WERI-Rb-1 (cell line): ENCODE measurements around the gene XPO5.

Experiments
- DNase-seq: peaks from one replicate; pipeline ENCODE4 v3.0.0-alpha.2; 2020
- H3K27ac ChIP-seq: fragments of 250-450 bp; sonication (Bioruptor Pico); 2 replicates; pipeline ENCODE4 v1.5.1; 2020; ENCODE audit warnings: mild to moderate bottlenecking, moderate library complexity
- H3K27me3 ChIP-seq: fragments of 250-450 bp; sonication (Bioruptor Pico); 2 replicates; pipeline ENCODE4 v1.5.1; 2021; ENCODE audit warnings: mild to moderate bottlenecking, low read depth, moderate library complexity; ENCODE audit not compliant: insufficient read depth, severe bottlenecking
- H3K36me3 ChIP-seq: fragments of 250-450 bp; sonication (Bioruptor Pico); 2 replicates; pipeline ENCODE4 v1.5.1; 2020; ENCODE audit warnings: mild to moderate bottlenecking, moderate library complexity
- H3K4me3 ChIP-seq: 2 replicates; pipeline ENCODE4 v1.5.1; 2011; ENCODE audit warnings: low read depth, mild to moderate bottlenecking, control low read depth, low read length
- H3K9me3 ChIP-seq: fragments of 250-450 bp; sonication (Bioruptor Pico); 2 replicates; pipeline ENCODE4 v1.5.1; 2021; ENCODE audit warnings: mild to moderate bottlenecking, moderate library complexity; ENCODE audit not compliant: severe bottlenecking
- TF ChIP-seq, protein P1 (sequence below): IDR thresholded peaks from 2 replicates; pipeline ENCODE4 v1.5.1; 2011; ENCODE audit warnings: low read depth, mild to moderate bottlenecking, control low read depth, inconsistent platforms, low read length

Gene XPO5

DNA sequence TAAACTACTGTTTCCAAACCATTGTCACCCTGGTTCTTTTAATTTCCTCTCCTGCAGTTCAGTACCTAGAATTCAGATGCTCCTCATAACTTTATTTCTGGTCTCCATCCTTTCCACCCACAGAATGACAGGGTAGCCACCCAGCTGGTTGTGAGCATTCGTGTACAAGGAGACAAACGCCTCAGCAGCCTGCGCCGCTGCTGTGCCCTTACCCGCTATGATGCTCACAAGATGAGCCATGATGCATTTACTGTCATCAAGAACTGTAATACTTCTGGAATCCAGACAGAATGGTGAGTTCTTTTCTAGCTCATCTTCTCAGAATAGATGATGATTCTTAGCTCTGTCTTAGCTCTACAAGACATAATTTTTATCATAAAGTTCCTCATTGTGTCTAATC, 34.6 kb upstream of the XPO5 start:
- Histone ChIP-seq H3K9me3 (no peaks in the 10 kb centered on the region), H3K4me3 (no peak overlapping the region), H3K27ac (no peak overlapping the region), H3K27me3 (no peaks in the 10 kb centered on the region), H3K36me3 (peaks cover 98% of the 10 kb centered on the region)
- no peak for DNase-seq
- TF ChIP-seq, protein P1, sequence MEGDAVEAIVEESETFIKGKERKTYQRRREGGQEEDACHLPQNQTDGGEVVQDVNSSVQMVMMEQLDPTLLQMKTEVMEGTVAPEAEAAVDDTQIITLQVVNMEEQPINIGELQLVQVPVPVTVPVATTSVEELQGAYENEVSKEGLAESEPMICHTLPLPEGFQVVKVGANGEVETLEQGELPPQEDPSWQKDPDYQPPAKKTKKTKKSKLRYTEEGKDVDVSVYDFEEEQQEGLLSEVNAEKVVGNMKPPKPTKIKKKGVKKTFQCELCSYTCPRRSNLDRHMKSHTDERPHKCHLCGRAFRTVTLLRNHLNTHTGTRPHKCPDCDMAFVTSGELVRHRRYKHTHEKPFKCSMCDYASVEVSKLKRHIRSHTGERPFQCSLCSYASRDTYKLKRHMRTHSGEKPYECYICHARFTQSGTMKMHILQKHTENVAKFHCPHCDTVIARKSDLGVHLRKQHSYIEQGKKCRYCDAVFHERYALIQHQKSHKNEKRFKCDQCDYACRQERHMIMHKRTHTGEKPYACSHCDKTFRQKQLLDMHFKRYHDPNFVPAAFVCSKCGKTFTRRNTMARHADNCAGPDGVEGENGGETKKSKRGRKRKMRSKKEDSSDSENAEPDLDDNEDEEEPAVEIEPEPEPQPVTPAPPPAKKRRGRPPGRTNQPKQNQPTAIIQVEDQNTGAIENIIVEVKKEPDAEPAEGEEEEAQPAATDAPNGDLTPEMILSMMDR, result no peak

DNA sequence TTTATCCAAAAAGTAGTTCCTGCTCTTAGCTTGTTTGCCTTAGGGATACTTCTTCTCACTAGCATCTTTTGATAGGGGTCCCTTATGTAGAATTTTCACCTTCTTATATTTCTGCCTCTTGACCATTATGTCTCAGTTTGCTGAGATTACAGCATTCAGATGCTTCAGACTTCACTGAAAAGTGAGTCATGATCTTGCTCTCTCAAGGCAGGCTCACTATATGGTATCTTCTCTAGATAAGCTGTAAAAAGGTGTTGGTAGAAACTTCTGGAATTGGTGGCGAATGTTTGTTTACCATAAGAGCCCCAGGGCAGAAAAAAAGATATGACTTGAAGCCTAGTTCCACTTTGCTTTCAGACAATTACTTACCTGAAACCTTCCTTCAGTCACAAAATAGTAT, 33.6 kb upstream of the XPO5 start:
- H3K36me3 ChIP-seq, result peaks cover 98% of the 10 kb centered on the region
- TF ChIP-seq, protein P1, result no peak
- H3K9me3 ChIP-seq, result no peaks in the 10 kb centered on the region
- no peak for DNase-seq
- H3K27me3 ChIP-seq, result no peaks in the 10 kb centered on the region
- H3K27ac ChIP-seq, result no peak overlapping the region
- H3K4me3 ChIP-seq, result no peak overlapping the region

DNA sequence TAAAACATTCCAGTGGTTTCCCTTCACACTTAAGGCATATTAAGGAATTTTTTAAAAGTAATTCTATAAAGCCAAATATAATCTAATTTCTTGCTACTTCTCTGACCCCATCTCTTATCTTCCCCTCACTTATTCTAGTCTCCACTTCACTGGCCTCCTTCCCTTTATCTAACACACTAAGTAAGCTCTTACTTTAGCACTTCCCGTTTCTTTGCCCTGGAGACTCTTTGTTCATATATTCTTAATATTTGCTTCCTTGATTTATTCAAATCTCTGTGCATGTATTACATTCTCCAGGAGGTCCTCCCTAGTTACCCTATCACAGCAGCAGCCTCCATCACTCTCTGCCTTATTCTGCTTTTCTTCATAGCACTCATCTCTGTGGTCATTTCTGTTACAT, 33.0 kb upstream of the XPO5 start:
- H3K9me3 ChIP-seq, result no peaks in the 10 kb centered on the region
- no peak for DNase-seq
- H3K27ac ChIP-seq, result no peak overlapping the region
- H3K27me3 ChIP-seq, result no peaks in the 10 kb centered on the region
- TF ChIP-seq, protein P1, result no peak
- peaks cover 98% of the 10 kb centered on the region for H3K36me3 ChIP-seq
- no peak overlapping the region for H3K4me3 ChIP-seq

DNA sequence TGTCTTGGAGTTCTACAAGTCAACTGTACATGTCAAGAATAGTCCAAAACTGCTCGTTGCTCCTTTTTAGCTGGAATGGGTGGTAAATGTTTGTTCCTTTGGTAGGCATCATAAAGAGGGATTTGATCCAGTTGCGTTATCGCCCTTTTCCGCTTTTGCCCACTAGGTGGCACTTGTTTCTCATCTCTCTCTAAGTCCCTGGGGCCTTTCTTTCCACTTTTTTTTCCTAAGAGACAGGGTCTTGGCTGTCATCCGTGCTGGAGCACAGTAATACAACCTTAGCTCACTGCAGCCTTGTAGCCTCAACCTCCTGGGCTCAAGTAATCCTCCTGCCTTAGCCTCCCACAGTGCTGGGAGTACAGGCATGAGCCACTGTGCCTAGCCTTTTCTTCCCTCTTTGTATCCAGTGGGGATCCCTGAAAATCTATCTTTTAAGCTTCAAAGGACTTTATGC, 32.5 kb upstream of the XPO5 start:
- TF ChIP-seq, protein P1, result peak; percentile 96
- H3K27ac ChIP-seq, result no peak overlapping the region
- H3K4me3 ChIP-seq, result no peak overlapping the region
- no peaks in the 10 kb centered on the region for H3K9me3 ChIP-seq
- peaks cover 98% of the 10 kb centered on the region for H3K36me3 ChIP-seq
- DNase-seq, result peak; percentile 83
- H3K27me3 ChIP-seq, result no peaks in the 10 kb centered on the region

DNA sequence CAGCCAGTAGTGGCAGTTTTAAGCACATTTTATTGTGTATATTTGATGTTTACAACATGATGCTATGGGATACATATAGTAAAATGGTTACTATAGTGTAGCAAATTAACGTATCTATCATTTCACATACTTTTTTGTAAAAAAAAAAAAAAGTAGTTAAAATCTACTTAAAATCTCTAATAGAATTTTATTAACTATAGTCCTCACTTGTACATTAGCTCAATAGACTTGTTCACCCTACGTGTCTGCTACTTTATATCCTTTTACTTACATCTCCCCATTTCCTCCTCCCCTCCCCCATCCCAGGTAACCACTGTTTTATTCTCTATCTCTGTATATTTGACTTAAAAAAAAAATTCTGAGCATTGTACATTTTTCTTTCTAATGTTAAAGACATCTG, 30.2 kb upstream of the XPO5 start:
- Histone ChIP-seq H3K27ac (no peak overlapping the region), H3K27me3 (no peaks in the 10 kb centered on the region), H3K36me3 (peaks cover 98% of the 10 kb centered on the region), H3K4me3 (no peak overlapping the region), H3K9me3 (no peaks in the 10 kb centered on the region)
- DNase-seq, result no peak
- TF ChIP-seq, protein P1, result no peak

DNA sequence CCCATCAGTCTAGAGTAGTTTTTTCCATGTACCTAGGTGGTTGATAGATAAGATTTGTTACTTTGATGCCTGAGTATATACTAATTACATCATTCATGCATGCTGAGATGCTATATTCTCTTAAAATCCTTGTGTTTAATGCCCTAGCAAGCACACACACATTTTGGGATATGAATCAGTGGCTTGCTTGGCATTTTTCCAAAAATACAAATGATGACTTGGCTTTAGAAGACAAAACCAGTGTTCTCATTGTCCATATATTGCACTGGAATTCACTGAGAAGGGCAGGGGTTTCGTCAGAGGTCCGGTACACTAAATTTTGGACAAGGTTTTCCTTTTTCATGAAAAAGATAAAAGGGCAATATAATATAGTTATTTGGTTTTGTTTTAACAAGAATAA, 28.3 kb upstream of the XPO5 start:
- H3K27ac ChIP-seq, result no peak overlapping the region
- peaks cover 99% of the 10 kb centered on the region for H3K36me3 ChIP-seq
- TF ChIP-seq, protein P1, result no peak
- H3K9me3 ChIP-seq, result no peaks in the 10 kb centered on the region
- H3K27me3 ChIP-seq, result no peaks in the 10 kb centered on the region
- DNase-seq, result no peak
- no peak overlapping the region for H3K4me3 ChIP-seq
